HG03378 (cell line): Measurements from ENCODE around the gene ZNF638.
"Not testable (repeated sequence)": the region's sequence is repeated elsewhere in the genome, so short reads cannot be mapped to it uniquely, and the experiment has no call there.

Source experiments
- ATAC-seq: cut with Tn5 transposase; IDR thresholded peaks from one replicate; pipeline ENCODE4 v1.9.1; 2021; ENCODE audit warnings: mild to moderate bottlenecking, moderate library complexity; ENCODE audit not compliant: unreplicated experiment

The ZNF638 gene

DNA sequence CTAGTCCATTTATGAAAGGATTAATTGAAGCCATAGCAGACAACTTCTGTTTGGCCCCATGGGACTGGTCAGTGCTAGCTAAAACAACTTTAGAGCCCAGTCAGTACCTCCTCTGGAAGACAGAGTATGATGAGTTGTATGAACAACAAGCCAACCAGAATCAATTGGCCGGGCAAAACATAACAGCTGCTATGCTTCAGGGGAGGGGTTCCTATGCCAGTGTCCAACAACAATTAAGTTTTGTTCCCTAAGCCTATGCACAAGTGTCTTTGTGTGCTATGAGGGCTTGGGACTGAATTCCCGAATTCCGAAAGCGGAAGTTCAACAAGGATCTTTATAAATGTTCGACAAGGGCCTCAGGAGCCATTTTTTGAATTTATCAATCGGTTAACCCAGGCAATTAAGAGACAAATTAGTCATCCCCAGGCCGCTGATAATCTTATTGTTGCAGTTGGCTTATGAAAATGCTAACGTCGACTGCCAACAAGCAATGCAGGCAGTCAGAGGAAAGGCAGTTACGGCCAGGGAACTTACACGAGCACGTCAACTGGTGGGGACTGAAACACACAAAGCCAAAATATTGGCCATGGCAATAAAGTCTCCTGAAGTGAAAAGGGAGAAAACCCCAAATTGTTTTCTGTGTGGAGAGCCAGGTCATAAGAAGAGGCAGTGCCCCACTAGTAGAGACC, 57.9 kb downstream of the ZNF638 start:
- no peak for ATAC-seq

DNA sequence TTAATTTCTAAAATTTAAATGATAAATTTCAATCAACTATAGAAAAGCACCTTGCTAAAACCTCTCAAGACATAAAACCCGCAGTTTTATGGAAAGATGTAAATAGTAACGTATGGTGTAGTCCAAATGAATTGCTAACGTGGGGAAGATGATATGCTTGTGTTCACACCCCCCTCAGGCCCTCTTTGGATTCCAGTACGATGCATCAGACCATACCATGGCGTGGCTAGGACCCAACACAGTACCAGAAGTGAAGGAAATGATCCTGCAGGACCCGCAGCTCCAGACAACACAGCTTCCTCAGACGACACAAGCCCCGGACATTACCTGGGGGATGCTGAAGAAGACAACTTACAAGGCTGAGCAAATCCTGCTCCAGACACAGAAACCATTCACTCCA, 61.6 kb downstream of the ZNF638 start:
- ATAC-seq: no peak

DNA sequence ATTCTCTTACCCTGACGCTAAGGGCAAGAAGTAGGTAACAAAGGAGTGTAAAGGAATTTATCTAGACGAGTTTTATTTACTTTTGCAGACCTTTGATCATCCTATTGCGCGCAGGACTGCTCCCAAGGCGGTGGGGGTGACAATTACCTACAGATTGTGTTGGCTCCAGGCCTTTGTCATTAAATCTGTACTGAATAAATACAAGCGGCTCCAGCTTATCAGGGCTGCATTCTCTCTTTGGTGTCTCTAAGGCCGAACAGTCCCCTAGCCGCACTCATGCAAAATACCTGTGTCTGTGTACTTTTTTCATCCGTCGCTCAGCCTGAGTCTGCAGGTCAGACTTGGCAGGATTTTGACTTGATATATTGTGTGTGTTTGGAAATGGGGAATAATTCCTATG, 63.9 kb downstream of the ZNF638 start:
- ATAC-seq: no peak

DNA sequence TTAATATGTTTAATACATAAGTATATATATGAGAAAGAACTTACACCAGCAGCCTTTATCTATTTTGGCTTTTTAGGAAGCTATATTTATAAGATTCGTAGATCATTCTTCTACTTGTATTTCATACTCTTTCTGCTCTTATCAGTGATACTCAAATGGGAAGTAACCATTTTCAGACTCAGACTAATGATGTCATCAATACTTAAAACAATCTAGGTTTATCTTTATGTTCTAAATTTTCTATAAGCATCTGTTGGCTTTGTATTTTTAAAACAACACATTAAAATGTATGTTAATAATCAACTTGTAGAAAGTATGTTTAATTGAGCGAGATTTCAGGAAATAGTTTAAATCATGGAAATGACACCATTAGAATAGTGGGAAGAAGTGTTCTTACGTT, 70.8 kb downstream of the ZNF638 start:
- no peak for ATAC-seq

DNA sequence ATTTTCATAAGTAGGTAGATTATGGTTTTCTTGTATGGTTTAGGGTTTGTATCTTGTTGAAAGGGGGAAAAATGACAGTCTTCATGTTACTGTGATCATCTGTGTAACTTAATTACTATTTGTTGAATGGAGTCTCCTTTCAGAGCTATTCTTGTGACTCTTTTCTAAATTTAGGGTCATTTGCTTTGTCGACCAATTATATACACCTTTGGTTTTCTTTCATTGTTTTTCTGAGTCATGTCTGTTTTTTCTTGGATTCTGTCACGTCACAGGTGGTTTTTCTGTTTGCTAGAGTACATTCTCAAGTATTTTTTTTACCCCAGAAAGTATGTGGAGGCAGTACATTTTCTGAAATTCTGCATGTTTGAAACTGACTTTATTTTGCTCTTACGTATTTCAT, 78.0 kb downstream of the ZNF638 start:
- no peak for ATAC-seq

DNA sequence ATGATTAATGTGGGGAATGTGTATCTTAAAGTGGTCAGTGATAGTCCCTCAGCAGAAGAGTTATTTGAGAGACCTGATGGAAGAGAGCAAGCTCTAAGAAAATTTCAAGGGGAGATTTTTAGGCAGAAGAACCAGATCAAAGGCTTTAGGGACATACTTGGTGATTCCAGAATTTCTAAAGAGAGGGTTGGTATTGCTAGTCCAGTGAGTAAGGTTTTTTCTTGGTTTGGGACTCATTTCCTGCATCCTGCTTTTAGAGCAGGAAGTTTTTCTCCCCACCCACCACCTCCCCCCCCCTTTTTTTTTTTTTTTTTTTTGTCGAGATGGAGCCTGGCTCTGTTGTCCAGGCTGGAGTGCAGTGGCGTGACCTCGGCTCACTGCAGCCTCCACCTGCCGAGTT, 79.1 kb downstream of the ZNF638 start:
- no peak for ATAC-seq

DNA sequence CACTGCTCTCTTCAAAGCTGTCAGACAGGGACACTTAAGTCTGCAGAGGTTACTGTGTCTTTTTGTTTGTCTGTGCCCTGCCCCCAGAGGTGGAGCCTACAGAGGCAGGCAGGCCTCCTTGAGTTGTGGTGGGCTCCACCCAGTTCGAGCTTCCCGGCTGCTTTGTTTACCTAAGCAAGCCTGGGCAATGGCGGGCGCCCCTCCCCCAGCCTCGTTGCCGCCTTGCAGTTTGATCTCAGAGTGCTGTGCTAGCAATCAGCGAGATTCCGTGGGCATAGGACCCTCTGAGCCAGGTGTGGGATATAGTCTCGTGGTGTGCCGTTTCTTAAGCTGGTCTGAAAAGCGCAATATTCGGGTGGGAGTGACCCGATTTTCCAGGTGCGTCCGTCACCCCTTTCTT, 85.3 kb downstream of the ZNF638 start:
- not testable (repeated sequence) for ATAC-seq

DNA sequence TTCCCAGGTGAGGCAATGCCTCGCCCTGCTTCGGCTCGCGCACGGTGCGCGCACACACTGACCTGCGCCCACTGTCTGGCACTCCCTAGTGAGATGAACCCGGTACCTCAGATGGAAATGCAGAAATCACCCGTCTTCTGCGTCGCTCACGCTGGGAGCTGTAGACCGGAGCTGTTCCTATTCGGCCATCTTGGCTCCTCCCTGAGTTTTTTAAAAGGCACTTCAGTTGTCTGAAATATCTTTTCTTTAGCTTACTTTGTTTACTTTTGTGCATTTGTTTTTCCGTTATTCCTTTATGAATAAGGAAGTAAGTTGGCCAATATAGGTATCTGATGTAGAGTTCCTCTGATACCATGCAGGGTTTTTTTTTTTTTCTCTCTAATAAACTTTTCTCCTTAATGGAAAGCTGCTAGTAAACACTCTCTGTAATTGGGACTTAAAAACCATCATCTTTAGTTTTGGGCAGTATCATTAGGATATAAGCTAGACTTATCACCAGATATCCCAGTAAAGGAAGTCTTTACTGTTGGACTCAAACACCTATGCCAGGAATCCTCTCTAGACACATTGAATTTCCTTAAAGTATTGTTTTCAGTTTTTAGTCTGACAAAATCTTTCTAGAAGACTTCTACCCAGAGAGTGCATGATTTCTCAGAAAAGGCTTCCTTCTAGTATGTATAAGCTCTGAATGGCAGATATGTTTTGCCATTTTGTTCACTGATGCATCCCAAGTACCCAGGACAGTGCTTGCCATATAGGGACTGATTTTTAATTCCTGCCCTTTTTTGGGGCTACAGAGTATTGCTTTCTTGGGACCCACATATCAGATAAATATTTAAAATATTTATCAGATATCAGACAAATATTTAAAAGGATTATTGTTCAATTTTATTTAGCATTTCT, 86.0 kb downstream of the ZNF638 start:
- ATAC-seq: no peak

DNA sequence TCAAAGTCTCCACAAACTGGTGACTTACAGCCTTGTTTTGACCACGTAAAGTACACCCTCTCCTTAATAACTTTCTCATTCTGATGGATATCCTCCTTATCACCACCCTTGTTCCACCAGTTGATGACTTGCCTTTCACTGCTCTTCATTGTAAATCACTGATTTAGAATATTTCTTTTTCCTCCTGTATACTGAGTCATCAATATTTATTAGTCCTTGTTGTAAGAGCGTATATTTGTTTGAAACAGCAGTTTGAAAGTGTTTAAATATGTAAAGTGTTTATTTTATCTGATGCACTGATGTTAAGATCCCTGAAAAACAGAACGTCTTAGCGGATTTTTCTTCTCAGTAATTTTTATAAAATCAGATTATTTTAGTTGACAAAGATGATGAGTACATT, 87.6 kb downstream of the ZNF638 start:
- no peak for ATAC-seq

DNA sequence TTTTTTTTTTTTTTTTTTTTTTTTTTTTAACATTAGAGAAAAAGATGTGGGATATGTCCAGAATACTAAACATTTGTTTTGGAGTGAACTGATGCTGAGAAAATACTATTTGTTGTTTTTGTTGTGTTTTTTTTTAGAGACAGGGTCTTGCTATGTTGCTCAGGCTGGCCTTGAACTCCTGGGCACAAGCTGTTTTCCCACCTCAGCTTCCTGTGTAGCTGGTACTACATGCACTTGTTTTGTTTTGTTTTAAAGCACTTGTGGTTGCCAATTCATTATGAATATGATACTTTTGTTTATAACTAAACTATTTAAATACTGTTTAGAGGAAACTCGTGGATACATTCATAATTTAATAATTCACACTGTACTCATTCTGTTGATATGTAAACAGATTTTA, 88.4 kb downstream of the ZNF638 start:
- no peak for ATAC-seq

DNA sequence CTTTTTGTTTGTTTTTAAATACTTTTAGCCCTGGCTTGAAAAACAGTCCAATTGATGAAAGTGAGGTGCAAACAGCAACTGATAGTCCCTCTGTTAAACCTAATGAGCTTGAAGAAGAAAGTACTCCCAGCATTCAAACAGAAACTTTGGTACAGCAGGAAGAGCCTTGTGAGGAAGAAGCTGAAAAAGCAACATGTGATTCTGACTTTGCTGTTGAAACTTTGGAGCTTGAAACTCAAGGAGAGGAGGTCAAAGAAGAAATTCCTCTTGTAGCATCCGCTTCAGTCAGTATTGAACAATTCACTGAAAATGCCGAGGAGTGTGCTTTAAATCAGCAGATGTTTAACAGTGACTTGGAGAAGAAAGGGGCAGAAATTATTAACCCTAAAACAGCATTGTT, 91.2 kb downstream of the ZNF638 start:
- no peak for ATAC-seq

DNA sequence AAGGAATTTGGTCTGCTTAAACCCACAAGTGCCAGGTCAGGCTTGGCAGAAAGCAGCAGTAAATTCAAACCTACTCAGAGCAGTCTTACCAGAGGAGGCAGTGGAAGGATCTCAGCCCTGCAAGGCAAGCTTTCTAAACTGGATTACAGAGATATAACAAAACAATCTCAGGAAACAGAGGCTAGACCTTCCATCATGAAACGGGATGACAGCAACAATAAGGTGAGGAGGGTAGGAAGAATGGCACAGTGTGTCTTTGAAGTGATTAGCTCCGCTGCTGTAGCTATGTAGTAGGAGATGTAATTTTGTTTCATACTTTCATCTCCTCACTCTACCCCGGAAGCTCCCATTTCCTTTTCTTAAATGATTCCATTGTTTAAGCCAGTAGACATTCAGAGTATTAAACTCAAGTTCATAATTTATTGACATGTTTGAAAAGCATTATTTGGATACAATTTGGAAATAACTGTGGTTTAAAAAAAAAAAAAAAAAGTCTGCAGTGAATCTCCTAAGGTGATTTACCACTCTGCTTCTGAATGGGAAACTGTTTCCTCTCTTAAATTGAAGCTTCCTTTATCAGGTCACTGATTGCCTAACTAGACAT, 92.3 kb downstream of the ZNF638 start:
- ATAC-seq: no peak

DNA sequence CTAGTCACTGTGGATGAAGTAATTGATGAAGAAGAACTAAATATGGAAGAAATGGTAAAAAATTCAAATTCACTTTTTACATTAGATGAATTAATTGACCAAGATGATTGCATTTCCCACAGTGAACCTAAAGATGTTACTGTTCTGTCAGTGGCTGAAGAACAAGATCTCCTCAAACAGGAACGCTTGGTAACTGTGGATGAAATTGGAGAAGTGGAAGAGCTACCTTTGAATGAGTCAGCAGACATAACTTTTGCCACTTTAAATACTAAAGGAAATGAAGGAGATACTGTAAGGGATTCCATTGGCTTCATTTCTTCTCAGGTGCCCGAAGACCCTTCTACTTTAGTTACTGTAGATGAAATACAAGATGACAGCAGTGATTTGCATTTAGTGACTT, 95.1 kb downstream of the ZNF638 start:
- ATAC-seq: no peak

DNA sequence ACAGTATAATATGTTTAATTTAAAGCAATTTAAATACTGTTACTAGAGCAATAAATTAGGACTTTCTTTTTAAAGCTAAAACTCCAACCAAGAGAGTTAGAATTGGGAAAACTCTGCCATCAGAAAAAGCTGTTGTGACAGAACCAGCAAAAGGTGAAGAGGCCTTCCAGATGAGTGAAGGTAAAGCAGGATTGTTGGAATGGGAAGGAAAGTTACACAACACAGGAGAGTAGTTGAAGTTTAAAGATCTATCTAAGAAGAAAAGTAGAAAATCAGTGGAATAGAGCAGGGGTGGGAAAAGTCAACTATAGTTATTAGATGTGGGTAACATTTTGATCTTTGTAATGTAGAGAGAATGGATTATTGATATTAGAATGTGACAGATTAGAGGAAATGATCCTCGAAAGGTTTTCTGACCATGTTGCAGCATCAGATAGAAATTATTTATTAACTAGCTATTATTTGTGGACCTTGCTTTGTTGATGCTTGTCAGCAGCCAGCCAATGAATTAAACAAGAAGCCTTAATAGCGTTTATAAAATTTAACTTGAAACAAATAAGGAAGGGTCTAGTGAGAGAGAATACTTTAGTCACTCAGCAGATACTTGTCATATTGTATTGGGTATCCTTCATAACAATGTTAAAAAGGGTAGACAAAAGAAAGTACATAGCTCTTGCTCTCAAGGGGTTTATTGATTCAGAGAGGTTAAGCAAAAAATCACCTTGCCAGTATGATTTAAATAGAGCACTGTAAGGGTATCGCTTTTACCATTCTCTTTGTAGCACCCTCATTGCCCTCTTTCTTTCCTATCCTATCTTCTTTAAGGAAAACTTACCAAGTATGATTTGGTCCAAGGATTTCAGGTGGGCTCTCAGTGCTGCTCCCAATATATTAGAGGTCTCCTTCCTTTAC, 97.1 kb downstream of the ZNF638 start:
- ATAC-seq: no peak

DNA sequence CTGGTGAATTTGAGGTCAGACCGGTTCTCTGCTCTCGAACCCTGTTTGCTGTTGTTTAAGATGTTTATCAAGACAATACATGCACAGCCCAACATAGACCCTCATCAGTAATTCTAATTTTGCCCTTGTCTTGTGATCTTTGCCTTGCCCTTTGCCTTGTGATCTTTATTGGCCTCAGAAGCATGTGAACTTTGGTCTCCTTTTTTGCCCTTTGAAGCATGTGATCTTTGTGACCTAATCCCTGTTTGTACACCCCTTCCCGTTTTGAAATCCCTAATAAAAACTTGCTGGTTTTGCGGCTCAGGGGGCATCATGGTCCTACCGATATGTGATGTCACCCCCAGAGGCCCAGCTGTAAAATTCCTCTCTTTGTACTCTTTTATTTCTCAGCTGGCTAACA, 113.6 kb downstream of the ZNF638 start:
- not testable (repeated sequence) for ATAC-seq

DNA sequence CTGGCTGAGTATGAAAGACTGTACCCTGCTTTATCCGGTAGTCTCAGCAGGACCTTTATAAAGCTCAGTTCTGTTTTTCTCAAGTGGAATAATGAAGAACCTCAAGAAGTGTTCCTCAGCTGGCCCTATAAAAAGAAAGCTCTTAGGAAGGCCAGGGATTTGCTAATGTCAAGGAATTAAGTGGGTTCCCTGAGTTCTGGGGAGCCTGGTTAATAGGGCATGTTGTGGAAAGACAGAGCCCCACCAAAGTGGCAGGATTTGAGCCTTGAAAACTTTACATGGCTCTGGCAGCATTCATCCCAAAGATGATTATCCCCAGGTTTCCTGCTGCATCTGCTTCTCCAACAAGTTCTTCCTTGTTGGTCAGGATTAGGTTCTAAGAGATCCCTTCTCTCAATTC, 114.9 kb downstream of the ZNF638 start:
- ATAC-seq: no peak

DNA sequence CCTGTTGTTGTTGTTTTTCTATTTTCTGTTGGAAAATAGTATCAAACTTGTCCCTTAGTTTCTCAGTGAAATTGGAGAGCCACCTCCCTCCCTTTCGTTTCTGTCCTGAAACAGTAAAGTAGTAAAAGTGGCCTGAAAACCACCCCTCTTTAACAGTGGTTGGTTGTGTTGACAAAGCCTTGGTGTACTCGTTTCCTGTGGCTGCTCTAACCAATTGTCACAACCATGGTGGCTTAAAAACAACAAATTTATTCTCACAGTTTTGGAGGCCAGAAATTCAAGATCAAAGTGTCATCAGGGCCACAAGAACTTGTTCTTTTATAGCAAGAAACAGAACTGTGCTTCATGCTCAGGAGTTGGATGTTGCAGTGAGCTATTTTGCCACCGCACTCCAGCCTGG, 117.8 kb downstream of the ZNF638 start:
- ATAC-seq: no peak

DNA sequence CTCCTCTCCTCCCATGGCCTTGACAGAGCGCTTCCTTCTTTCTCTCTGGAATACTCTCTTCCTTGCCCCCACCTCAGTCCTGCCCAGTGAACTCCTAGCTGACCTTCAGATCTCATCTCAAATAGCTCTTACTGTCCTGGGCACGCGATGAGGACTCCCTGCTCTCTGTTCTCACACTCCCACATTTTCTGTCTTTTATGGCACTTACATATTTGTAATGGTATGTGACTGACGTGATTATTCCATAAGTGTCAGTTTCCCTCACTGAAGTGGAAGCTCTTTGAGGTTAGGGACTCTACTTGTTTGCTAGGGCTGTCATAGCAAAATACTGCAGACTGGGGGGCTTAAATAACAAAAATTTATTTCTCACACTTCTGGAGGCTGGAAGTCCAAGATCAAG, 120.1 kb downstream of the ZNF638 start:
- ATAC-seq: no peak

DNA sequence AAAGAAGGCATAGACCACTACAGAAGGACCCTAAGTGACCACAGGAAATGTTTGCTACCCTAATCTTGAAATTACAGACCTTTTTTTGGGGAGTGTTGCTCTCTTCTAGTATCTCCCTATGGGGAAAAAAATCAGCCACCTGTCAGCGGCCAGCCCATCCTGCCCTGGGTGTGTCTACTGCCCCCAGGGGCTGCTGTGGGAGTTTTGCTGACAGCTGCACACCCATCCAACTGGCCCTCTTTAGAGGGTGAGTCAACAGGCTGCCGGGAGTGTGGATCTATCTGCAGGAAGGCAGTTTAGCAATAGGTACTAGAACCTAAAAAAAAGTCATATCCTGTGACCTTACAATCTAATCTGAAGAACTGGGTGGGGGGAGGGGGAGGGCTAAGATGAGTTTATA, 121.0 kb downstream of the ZNF638 start:
- ATAC-seq: no peak

DNA sequence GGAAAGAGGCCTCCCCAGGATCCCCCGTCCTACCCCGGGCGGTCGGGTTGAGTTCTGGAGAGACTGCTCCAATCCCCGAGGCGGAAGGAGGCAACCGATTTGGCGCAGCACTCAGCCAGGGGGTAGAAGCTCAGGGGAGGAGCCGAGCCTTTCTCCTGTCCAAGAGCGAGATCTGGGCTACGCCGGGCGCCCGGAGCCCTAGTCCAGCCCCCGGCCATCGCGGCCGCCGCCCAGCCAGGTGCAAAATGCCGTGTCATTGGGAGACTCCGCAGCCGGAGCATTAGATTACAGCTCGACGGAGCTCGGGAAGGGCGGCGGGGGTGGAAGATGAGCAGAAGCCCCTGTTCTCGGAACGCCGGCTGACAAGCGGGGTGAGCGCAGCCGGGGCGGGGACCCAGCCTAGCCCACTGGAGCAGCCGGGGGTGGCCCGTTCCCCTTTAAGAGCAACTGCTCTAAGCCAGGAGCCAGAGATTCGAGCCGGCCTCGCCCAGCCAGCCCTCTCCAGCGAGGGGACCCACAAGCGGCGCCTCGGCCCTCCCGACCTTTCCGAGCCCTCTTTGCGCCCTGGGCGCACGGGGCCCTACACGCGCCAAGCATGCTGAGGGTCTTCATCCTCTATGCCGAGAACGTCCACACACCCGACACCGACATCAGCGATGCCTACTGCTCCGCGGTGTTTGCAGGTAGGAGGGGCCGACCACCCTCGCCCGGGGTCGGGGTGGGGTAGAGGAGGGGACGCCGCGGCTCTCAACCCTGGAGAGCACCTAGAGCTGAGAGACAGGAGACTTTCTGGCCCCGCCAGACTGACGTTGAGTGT, 122.0 kb downstream of the ZNF638 start, which contains the start of gene DYSF:
Gene DYSF, plus strand, starts transcription at position 158 of the 817 bp plus-strand sequence.
- ATAC-seq: no peak
